Stimulated activated naive CD8-positive, alpha-beta T cell treated with anti-CD3 and anti-CD28 coated beads, Interleukin-15, Interleukin-2, amounts not matched to agents 100 ng/mL and 50 ng/mL, for 24 hours (primary cell): ENCODE results near the gene FBXO2.

ENCODE experiments used
- H3K27ac Mint-ChIP-seq: one replicate; pipeline ENCODE4 v1.8.0; 2021; ENCODE audit warnings: mild to moderate bottlenecking, mixed read lengths
- H3K27me3 Mint-ChIP-seq: one replicate; pipeline ENCODE4 v1.8.0; 2021; ENCODE audit warnings: mixed read lengths
- H3K36me3 Mint-ChIP-seq: one replicate; pipeline ENCODE4 v1.8.0; 2021; ENCODE audit warnings: low read depth, mixed read lengths
- H3K4me1 Mint-ChIP-seq: one replicate; pipeline ENCODE4 v1.8.0; 2021; ENCODE audit warnings: low read depth, mixed read lengths
- H3K4me3 Mint-ChIP-seq: one replicate; pipeline ENCODE4 v1.8.0; 2021; ENCODE audit warnings: mild to moderate bottlenecking, mixed read lengths
- H3K9me3 Mint-ChIP-seq: one replicate; pipeline ENCODE4 v1.8.0; 2021; ENCODE audit warnings: mixed read lengths

The FBXO2 gene

DNA sequence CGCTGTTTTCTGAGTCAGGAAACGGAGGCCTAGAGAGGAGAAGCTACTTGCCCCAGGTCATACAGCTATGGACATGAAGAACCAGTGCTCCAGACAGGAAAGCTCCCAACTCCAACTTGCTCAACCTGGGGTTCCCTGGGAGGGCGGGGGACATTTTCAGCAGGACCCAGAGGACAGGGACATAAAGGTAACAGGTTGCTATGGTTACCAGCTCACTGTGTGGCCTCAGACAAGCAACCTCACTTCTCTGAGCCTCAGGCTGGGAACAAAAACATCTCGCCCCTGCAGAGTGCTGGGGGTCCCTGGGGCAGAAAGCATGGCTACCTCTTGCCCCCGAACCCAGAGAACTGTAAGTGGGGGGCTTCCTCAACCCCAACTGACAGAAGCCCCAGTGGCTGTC, 16.1 kb downstream of the FBXO2 start:
- H3K27me3 Mint-ChIP-seq: peaks cover 20% of the 10 kb centered on the region
- H3K27ac Mint-ChIP-seq: no peak overlapping the region
- H3K4me1 Mint-ChIP-seq: no peaks in the 10 kb centered on the region
- H3K4me3 Mint-ChIP-seq: no peak overlapping the region
- H3K9me3 Mint-ChIP-seq: no peaks in the 10 kb centered on the region
- no peaks in the 10 kb centered on the region for H3K36me3 Mint-ChIP-seq

DNA sequence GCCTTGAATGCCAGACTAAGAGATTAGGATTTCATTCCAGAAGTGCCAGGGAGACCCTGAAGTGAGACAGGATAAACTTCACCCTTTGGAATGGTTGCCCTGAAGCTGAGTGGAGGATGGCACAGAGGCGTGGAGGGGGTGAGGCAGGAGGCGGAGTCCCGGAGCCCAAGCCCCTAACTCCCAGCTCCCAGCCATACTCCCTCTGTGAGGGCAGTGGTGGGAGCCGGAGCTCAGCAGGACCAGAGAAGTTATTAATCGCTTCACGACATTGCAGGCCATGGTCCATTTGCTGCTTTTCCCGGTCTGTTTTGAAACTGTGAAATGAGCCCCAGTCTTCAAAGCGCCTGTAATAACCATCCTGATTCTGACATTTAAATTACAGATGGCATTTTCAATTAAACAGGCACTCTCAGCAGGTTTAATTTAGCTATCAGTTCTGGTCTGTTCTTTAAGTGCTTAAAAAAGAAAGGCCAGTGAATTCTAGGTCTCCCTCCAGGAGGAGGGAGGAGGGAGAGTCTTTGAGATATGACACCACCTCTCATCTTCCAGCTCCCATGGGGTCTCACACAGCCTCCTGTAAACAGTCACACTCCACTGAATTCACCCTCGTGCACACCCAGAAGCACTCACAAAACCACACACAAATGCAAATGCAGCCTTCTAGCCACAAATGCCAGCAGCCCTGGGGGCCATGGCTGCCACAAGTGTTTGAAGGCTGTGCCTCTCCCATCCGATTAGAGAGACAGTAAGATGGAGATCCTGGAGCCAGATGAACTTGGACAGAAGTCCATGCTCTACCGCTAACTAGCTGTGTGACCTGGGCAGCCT, 19.6 kb downstream of the FBXO2 start:
- peaks cover 26% of the 10 kb centered on the region for H3K27me3 Mint-ChIP-seq
- no peaks in the 10 kb centered on the region for H3K4me1 Mint-ChIP-seq
- H3K27ac Mint-ChIP-seq: no peak overlapping the region
- no peaks in the 10 kb centered on the region for H3K36me3 Mint-ChIP-seq
- no peaks in the 10 kb centered on the region for H3K9me3 Mint-ChIP-seq
- H3K4me3 Mint-ChIP-seq: no peak overlapping the region

DNA sequence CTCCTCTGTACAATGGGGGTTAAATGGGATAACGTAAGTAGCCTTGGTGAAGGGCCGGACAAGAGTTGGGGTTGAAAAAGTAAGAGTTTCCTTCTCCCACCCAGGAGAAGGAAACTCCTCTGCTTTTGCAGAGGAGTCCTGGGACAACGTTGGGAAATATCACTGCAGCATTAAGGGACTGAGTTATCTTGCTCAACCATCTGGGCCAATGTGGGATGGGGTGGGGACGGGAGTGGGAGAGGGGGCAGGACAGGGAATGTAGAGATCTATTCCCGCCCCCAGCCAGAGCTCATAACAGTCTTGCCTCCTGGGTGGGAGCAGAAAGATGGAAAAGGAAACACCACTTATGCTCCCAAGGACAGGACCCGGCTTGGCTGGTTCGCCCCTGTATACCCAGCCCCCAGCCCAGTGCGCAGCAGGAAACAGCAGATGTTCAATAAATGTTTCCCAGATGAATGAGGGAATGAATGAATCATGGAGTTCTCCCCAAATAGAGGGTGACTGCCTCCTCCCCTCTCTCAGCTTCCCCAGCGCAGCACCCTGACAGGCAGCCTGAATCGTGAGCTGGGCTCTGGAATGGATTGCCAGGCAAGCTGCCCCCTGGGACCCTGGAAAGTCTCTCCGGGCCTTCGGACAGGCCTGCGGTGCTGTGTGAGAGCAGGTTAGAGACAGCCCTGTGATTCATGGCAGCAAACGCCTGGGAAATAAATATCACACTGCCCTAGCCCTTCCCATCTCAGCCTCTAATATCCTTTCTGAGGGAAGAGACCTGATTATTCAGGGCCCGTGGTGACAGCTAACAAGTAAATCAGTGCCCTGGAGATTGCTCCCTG, 24.8 kb downstream of the FBXO2 start:
- H3K36me3 Mint-ChIP-seq: no peaks in the 10 kb centered on the region

DNA sequence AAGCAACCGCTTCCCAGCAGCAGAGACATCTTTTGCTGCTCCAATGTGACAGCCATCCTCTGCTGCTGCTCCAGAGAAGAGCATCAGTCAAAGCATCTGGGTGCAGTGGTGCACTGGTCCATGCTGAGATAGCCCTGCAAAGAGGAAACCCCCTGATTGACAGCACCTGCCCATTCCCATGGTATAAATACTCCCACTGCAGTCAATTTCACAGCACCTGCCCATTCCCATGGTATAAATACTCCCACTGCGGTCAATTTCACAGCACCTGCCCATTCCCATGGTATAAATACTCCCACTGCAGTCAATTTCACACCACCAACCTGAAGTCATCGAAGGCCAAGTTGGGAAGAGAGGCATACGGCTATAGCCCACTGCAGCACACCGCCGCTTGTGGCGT, 25.5 kb downstream of the FBXO2 start:
- H3K9me3 Mint-ChIP-seq: no peaks in the 10 kb centered on the region
- H3K27ac Mint-ChIP-seq: no peak overlapping the region
- no peaks in the 10 kb centered on the region for H3K4me1 Mint-ChIP-seq
- H3K36me3 Mint-ChIP-seq: no peaks in the 10 kb centered on the region
- no peak overlapping the region for H3K4me3 Mint-ChIP-seq
- peaks cover 21% of the 10 kb centered on the region for H3K27me3 Mint-ChIP-seq

More for the DNA sequence above, 24.8 kb downstream of the FBXO2 start:
- Mint-ChIP-seq H3K27ac (no peak overlapping the region), H3K9me3 (no peaks in the 10 kb centered on the region), H3K4me3 (no peak overlapping the region), H3K27me3 (peaks cover 28% of the 10 kb centered on the region), H3K4me1 (no peaks in the 10 kb centered on the region)

- Mint-ChIP-seq H3K27me3 (peaks cover 20% of the 10 kb centered on the region), H3K4me1 (no peaks in the 10 kb centered on the region), H3K4me3 (no peak overlapping the region)
These were observed 27.7 kb downstream of the FBXO2 start for GRCh38 chr1:11626551-11626950.

GRCh38 chr1:11623702-11624101, 30.5 kb downstream of the FBXO2 start:
- Mint-ChIP-seq H3K9me3 (no peaks in the 10 kb centered on the region), H3K4me1 (no peaks in the 10 kb centered on the region), H3K27me3 (peaks cover 16% of the 10 kb centered on the region), H3K27ac (no peak overlapping the region), H3K4me3 (no peak overlapping the region), H3K36me3 (no peaks in the 10 kb centered on the region)

More at GRCh38 chr1:11626551-11626950, 27.7 kb downstream of the FBXO2 start:
- H3K9me3 Mint-ChIP-seq: no peaks in the 10 kb centered on the region
- H3K36me3 Mint-ChIP-seq: no peaks in the 10 kb centered on the region
- no peak overlapping the region for H3K27ac Mint-ChIP-seq

- Mint-ChIP-seq H3K27me3 (peaks cover 16% of the 10 kb centered on the region), H3K9me3 (no peaks in the 10 kb centered on the region), H3K4me3 (no peak overlapping the region), H3K36me3 (no peaks in the 10 kb centered on the region), H3K4me1 (no peaks in the 10 kb centered on the region), H3K27ac (no peak overlapping the region)
These were observed 31.8 kb downstream of the FBXO2 start for GRCh38 chr1:11622398-11622797.

DNA sequence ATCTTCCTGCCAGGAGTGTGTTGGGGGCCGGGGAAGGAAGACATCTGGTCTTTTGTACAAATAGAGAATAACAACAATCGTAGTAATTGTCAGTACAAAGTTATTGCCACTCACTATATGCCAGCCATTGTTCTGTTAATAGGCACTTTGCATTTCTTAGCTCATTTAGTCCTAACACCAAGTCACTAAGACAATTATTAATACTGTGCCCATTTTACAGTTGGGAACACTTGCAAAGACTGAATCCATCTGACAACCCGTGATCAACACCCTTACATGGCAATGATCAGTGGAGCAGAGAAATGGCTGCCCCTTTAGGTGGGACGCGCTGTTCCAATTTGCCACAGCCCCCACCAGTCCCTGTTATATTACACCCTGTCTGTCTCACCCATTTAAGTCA, 33.3 kb downstream of the FBXO2 start:
- H3K27ac Mint-ChIP-seq: no peak overlapping the region
- H3K9me3 Mint-ChIP-seq: no peaks in the 10 kb centered on the region

DNA sequence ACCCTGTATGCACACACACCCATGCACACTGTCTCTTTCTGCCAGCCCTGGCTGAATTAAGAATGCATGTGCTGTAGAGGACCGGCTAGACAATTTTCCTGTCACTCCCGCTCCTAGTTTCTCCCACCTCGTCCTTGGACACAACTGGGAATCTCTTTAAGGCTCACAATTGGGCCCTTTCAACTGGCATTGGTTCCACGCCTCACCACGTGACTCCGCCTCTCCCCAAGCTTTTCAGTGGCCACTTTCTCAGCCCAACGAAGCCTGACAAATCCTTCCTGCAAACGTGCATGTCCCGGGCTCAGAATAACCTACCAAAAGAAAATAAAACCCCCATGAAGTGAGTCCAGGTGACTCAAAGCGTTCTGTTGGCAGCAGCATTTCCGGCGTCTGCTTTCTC, 33.8 kb downstream of the FBXO2 start:
- peaks cover 5% of the 10 kb centered on the region for H3K27me3 Mint-ChIP-seq
- H3K36me3 Mint-ChIP-seq: no peaks in the 10 kb centered on the region
- no peaks in the 10 kb centered on the region for H3K9me3 Mint-ChIP-seq
- H3K27ac Mint-ChIP-seq: no peak overlapping the region
- no peak overlapping the region for H3K4me3 Mint-ChIP-seq
- no peaks in the 10 kb centered on the region for H3K4me1 Mint-ChIP-seq

More for the DNA sequence above, 33.3 kb downstream of the FBXO2 start:
- H3K4me1 Mint-ChIP-seq: no peaks in the 10 kb centered on the region
- no peaks in the 10 kb centered on the region for H3K36me3 Mint-ChIP-seq
- peaks cover 10% of the 10 kb centered on the region for H3K27me3 Mint-ChIP-seq
- H3K4me3 Mint-ChIP-seq: no peak overlapping the region

- Mint-ChIP-seq H3K4me1 (no peaks in the 10 kb centered on the region), H3K4me3 (no peak overlapping the region), H3K27ac (no peak overlapping the region), H3K27me3 (peaks cover 6% of the 10 kb centered on the region), H3K9me3 (no peaks in the 10 kb centered on the region), H3K36me3 (no peaks in the 10 kb centered on the region)
These were observed 36.5 kb downstream of the FBXO2 start for GRCh38 chr1:11617741-11618140.

GRCh38 chr1:11617314-11617713, 36.9 kb downstream of the FBXO2 start:
- Mint-ChIP-seq H3K9me3 (no peaks in the 10 kb centered on the region), H3K27ac (no peak overlapping the region), H3K27me3 (peaks cover 6% of the 10 kb centered on the region), H3K36me3 (no peaks in the 10 kb centered on the region), H3K4me1 (no peaks in the 10 kb centered on the region), H3K4me3 (no peak overlapping the region)

- H3K36me3 Mint-ChIP-seq: no peaks in the 10 kb centered on the region
- H3K27ac Mint-ChIP-seq: no peak overlapping the region
- no peaks in the 10 kb centered on the region for H3K9me3 Mint-ChIP-seq
- peaks cover 6% of the 10 kb centered on the region for H3K27me3 Mint-ChIP-seq
- H3K4me3 Mint-ChIP-seq: no peak overlapping the region
- H3K4me1 Mint-ChIP-seq: no peaks in the 10 kb centered on the region
These were observed 37.5 kb downstream of the FBXO2 start for GRCh38 chr1:11616766-11617165.

DNA sequence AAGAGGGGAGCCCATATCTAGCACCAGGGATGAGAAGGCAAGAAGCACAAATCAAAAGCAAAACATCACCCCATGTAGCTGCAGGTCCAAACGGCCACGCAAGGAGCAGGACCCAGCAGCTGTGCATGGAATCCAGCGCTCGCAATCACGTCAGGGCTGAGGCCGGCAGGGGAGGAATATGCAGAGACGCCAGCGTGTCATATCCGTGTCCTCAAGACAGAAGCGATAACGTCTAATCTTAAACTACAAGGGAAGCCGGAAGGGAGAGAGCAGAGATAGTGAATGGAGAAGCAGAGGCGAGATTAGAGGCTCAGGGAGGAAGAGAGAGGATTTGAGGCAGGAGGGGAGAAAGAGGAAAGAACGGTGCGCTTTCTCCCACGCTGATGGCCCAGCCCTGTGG, 39.1 kb downstream of the FBXO2 start:
- Mint-ChIP-seq H3K27me3 (peaks cover 6% of the 10 kb centered on the region), H3K27ac (no peak overlapping the region), H3K4me3 (no peak overlapping the region), H3K9me3 (no peaks in the 10 kb centered on the region), H3K4me1 (no peaks in the 10 kb centered on the region), H3K36me3 (no peaks in the 10 kb centered on the region)

- Mint-ChIP-seq H3K27me3 (peaks cover 6% of the 10 kb centered on the region), H3K9me3 (no peaks in the 10 kb centered on the region)
These were observed 40.9 kb downstream of the FBXO2 start for GRCh38 chr1:11613347-11613746.

GRCh38 chr1:11611638-11612327, 42.4 kb downstream of the FBXO2 start:
- Mint-ChIP-seq H3K27me3 (peaks cover 6% of the 10 kb centered on the region), H3K4me3 (no peak overlapping the region), H3K36me3 (no peaks in the 10 kb centered on the region), H3K27ac (no peak overlapping the region), H3K9me3 (no peaks in the 10 kb centered on the region), H3K4me1 (no peaks in the 10 kb centered on the region)

More at GRCh38 chr1:11613347-11613746, 40.9 kb downstream of the FBXO2 start:
- Mint-ChIP-seq H3K27ac (no peak overlapping the region), H3K4me3 (no peak overlapping the region), H3K4me1 (no peaks in the 10 kb centered on the region), H3K36me3 (no peaks in the 10 kb centered on the region)
